K562 treated with DMSO at 1 percent for 12 hours (cell line): ENCODE results near the gene THAP2. TPM values are rescaled to one million over a fixed set of nuclear protein-coding genes. Genes with fewer than 3 reads are reported as not detected.

Source experiments
- total RNA-seq: library from RNA; unstranded; fragments of 300-600 nt; gene quantifications from 2 replicates; pipeline ENCODE4 v1.2.3, GENCODE V29; 2022; ENCODE audit not compliant: insufficient read depth

The THAP2 gene
- 1.0 and 4.1 TPM in 2 replicates for total RNA-seq

DNA sequence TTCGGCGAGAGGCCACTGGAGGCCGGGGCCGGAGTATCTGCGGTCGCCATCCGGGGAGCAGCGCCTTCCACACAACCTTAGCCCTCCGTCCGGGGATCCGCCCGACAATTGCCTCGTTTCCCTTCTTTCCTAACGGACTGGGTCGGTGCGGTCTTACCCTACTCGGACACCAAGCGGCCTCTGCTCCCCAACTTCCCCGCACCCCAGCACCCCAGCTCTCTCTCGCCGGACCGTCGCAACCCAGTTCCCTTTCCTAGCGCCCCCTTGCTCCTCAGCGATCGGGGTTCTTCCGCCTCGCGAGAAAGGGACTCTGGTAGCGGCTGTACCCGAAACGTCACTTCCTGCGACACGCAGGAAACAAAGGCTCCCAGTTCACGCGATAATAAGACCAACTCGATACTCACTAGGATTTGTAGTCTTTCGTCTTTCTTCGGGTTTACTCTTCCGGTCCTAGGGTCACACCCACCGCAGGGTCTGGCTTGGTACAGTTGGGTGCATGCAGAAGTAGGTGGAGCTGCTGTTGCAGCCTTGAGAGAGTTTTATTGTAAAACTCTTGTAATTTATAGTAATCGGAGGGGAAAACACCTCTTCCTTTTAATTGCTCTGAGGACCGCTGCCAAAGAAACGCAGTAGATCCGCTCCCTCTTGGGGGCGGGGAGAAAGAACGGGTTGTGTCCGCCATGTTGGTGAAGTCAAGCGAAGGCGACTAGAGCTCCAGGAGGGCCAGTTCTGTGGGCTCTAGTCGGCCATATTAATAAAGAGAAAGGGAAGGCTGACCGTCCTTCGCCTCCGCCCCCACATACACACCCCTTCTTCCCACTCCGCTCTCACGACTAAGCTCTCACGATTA lies at the start of gene THAP2, which contains the start of gene ZFC3H1:
THAP2 (plus strand) TSS at position 741 of the 850 bp plus-strand sequence. CDS start 209 bp downstream, outside the sequence.
ZFC3H1 (minus strand) TSS at position 288 of the 850 bp plus-strand sequence; CDS start at position 50, 238 bp downstream.

DNA sequence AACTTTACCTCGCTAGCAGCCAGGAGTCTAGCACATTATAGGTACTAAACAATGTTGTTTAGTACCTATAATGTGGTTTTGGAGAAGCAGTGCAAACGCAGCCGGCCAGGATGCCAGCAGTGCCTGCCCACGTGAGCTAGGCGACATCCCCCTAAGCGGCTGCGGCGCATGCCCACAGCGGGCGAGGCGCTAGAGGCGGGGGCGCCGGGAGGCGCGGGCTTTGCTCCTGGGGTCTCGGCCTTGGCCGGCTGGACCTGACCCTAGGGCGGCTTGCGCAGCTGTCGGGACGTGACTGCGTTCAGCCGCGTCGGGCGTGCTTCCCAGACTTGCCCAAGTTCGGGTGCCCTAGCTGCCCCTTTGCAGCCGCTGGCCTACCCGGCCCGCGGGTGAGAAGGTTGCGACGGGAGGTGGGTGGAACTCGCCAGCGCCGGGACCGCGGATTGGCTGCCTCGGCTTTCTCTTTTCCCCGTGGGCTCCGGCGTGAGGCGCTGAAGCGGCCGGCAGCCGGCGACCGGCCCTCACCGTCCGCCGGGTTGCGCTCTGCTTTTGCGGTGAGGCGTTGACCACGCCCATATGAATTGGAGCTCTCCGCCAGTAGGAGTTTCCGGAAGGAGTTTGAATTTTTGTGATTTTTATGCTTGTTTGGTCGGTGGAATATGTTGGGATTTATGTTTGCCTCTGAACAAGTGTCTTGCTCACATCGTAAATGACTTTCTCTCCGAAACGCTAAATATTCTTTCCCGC lies 22.0 kb downstream of the THAP2 start, which contains the start of gene TMEM19:
TMEM19 (plus strand) TSS at position 169 of the 744 bp plus-strand sequence. CDS start 599 bp downstream, outside the sequence.

Other genes starting within 250 kb of the THAP2 start
- gene LGR5, start 224.5 kb upstream of the THAP2 start, total RNA-seq, result not detected in 2 replicates
- 6.6 and 23.0 TPM in 2 replicates for gene ZFC3H1, start 453 bp upstream of the THAP2 start, total RNA-seq
- gene TMEM19, start 21.8 kb downstream of the THAP2 start, total RNA-seq, result 6.5 and 8.8 TPM in 2 replicates
- gene RAB21, start 90.6 kb downstream of the THAP2 start, total RNA-seq, result 11.2 and 18.7 TPM in 2 replicates
- gene TBC1D15, start 175.5 kb downstream of the THAP2 start, total RNA-seq, result 9.3 and 26.6 TPM in 2 replicates